Right cardiac atrium (tissue), 5 donors: ENCODE measurements around the gene LRRC4B. TPM values are rescaled to one million over a fixed set of nuclear protein-coding genes. Genes with fewer than 3 reads are reported as not detected.
A peak's percentile ranks its signal among the peaks of the same experiment; 100 is the strongest.

Source experiments
- ATAC-seq, 2 donors: fragments of 200-7000 bp; cut with Tn5 transposase; one replicate each; pipeline versions ENCODE4 v1.8.0 to v1.9.1; 2020; ENCODE audit warnings: moderate library complexity in 2 of 2, mild to moderate bottlenecking in 1 of 2
- DNase-seq, 3 donors: peaks; one replicate each; pipeline ENCODE4 v3.0.0-alpha.2; 2020
- H3K27ac ChIP-seq: one replicate; pipeline ENCODE4 v1.5.1; 2013; ENCODE audit warnings: mild to moderate bottlenecking, low read length, control low read depth, moderate library complexity
- H3K27me3 ChIP-seq: one replicate; pipeline ENCODE4 v1.6.1; 2013; ENCODE audit not compliant: control insufficient read depth, insufficient read depth
- H3K4me1 ChIP-seq: one replicate; pipeline ENCODE4 v1.6.1; 2013; ENCODE audit warnings: low read length; ENCODE audit not compliant: control insufficient read depth, insufficient read depth
- H3K4me3 ChIP-seq: one replicate; pipeline ENCODE4 v1.5.1; 2013; ENCODE audit warnings: low read length, control low read depth
- H3K9me3 ChIP-seq: one replicate; pipeline ENCODE4 v1.6.1; 2013; ENCODE audit warnings: low read length; ENCODE audit not compliant: control insufficient read depth
- WGBS: extraction: QIAGEN DNeasy Blood & Tissue Kit; methylation state at CpG from one replicate; pipeline ENCODE4 v1.1.7; 2013; 5-methylcytosine and 5-hydroxymethylcytosine counted together
- intact Hi-C, 4 donors: fragments of 100-400 bp; cut with DNase I; formaldehyde crosslinking; loops; one replicate each; pipeline versions ENCODE4 v1.11.0 to v1.14.0; 2022 to 2023
- polyA plus RNA-seq: library from polyadenylated mRNA; stranded (reverse); fragments of 200-250 nt; gene quantifications from one replicate; pipeline ENCODE4 v1.2.3, GENCODE V29; 2013
- total RNA-seq, 4 donors: library from RNA; stranded (reverse); fragmentation: NEBNext Ultra II Directional; extraction: Animal tissue kit (Norgen Biotek cat#: 25700); gene quantifications; one replicate each; pipeline ENCODE4 v1.2.1, GENCODE V29; 2021
- donor health status: healthy with polysubstance abuse.
- donor health status: DM: no; HTN: yes; CAD: no.
- donor health status: DM: no; HTN: no; CAD: no.
- donor health status: DM: no; HTN: yes; CAD: no; lungs with severe emphysema.
- donor health status: DM: yes; HTN: yes; CAD: no.

The LRRC4B gene
- total and polyA plus RNA-seq, 5 donors: 1.2 to 3.2 (median 1.8) TPM

DNA sequence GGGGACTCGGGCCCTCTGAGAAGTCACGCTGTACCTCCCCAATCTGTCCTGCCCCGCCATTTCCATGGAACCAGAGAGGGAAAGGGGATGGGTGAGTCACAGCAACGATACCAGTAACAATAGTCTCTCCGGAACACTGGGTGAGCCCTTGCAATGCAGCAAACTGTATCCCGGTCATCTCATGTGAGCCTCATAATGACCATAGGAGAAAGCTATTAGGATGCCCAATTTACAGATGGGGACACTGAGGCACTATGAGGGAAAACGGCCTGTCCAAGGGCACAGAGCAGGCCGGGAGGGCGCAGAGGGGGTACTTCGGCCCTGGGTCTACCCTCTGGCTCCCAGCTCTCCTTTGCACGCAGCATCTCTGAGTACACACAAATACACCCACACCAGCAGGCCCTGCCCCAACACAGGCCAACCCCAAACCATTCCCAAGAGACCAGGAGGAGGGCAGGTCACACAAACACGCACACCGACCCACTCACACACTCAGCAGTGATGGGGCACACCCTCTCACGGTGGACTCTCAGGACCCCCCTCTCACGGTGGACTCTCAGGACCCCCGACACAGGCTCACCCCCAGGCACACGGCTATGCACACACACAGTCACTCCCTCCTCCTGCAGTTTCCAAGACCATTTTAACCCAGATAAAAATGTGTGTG is 18.2 kb downstream of the LRRC4B start:
- intact Hi-C loops: no loop called here
- no peak overlapping the region for H3K27ac ChIP-seq
- H3K9me3 ChIP-seq: no peaks in the 10 kb centered on the region
- ATAC-seq: no peak
- no peak for DNase-seq
- no peak overlapping the region for H3K4me3 ChIP-seq
- WGBS: 75% methylated on average over 17 of the region's 17 CpGs
- H3K27me3 ChIP-seq: no peaks in the 10 kb centered on the region
- H3K4me1 ChIP-seq: no peaks in the 10 kb centered on the region

DNA sequence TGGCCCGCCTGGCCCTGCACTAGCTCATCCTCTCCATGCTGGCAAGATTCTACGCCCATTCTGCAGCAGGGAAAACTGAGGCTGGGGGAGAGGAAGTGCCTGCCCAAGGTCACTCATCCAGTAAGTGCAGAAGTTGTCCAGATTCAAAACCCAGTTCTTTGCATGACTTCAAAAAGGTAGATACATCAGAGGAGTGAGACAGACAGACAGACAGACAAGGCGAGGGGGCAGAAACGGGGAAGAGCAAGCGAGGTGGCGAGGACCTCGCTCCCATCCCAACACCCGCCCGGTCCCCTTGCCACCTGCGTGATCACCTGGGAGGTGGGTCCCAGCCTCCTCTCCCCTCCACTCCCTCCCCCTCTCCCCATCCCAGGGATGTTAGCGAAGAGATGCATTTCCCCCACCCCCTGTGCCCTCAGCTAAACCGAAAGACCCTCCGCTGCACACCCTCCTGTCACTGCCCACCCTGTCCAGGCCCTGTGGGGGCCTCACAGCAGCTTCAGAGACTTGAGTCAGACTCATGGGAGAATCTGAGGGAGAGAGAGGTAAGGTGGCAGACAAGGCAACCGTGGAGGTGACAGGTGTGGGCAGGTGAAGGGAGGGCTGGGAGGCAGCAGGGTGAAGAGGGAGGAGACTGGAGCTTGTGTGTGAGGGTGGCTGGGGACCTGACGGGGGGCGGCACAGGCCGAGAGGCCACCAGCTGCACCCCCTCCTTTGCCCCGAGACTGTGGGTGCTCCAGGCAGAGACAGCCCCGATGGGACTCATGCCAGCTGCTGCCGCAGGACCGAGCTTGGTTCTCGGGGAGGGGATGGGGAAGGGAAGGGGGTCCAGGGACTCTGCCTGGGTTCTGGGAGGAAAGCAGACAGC is 18.9 kb downstream of the LRRC4B start:
- no peaks in the 10 kb centered on the region for H3K4me1 ChIP-seq
- no peaks in the 10 kb centered on the region for H3K27me3 ChIP-seq
- H3K27ac ChIP-seq: no peak overlapping the region
- H3K4me3 ChIP-seq: no peak overlapping the region
- DNase-seq: no peak
- no peak for ATAC-seq
- 85% methylated on average over 22 of the region's 22 CpGs for WGBS
- intact Hi-C loops: no loop called here
- H3K9me3 ChIP-seq: no peaks in the 10 kb centered on the region

DNA sequence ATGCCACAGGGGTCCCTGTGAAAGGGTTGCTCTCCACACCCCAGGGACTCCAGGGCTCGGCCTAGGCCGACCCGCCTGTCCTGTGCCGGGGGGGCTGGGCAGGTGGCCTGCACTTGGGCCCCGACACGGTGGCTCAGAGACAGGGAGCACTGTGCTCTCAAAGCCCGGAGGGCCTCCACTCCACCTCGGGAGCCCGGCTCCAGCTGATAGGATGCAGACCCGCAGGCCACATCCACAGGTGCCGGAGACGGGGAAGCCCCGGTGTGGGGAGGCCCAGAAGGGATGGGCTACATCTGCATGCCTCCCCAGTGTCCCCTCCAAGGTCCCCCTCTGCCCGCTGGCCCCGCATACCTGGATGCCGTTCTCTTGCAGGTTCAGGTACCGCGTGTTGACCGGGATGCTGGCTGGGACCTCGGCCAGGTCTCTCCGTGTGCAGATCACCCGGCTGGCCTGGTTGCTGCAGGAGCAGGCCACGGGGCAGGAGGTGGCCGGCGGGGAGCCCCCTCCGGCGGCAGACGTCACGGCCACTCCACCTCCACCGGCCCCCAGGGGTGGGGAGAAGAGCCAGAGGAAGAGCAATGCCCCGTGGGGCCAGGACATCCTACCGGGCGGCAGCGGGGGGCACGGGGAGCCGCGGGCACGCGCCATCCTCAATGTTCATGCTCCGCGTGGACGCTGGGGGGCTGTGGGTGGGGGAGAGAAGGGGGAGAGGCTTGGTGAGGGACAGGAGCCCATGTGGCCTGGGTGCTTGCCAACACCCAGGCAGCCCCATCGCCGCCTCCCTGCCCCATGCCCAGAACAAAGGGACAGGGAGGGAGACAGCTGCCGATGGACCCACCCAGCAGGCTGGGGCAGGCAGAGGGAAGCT is 19.8 kb downstream of the LRRC4B start:
- H3K27ac ChIP-seq: no peak overlapping the region
- no peak overlapping the region for H3K4me3 ChIP-seq
- ATAC-seq: no peak
- H3K4me1 ChIP-seq: no peaks in the 10 kb centered on the region
- WGBS: 81% methylated on average over 45 of the region's 45 CpGs
- intact Hi-C loops: no loop called here
- H3K9me3 ChIP-seq: no peaks in the 10 kb centered on the region
- no peaks in the 10 kb centered on the region for H3K27me3 ChIP-seq
- DNase-seq: peak in 1 of 3 donors; percentile 13

GRCh38 chr19:50547385-50548190 is 20.6 kb downstream of the LRRC4B start:
- Histone ChIP-seq H3K27me3 (no peaks in the 10 kb centered on the region), H3K27ac (no peak overlapping the region), H3K4me3 (no peak overlapping the region), H3K9me3 (no peaks in the 10 kb centered on the region), H3K4me1 (no peaks in the 10 kb centered on the region)
- ATAC-seq (no peak), DNase-seq (no peak)
- intact Hi-C loops: no loop called here
- 64% methylated on average over 18 of the region's 18 CpGs for WGBS

DNA sequence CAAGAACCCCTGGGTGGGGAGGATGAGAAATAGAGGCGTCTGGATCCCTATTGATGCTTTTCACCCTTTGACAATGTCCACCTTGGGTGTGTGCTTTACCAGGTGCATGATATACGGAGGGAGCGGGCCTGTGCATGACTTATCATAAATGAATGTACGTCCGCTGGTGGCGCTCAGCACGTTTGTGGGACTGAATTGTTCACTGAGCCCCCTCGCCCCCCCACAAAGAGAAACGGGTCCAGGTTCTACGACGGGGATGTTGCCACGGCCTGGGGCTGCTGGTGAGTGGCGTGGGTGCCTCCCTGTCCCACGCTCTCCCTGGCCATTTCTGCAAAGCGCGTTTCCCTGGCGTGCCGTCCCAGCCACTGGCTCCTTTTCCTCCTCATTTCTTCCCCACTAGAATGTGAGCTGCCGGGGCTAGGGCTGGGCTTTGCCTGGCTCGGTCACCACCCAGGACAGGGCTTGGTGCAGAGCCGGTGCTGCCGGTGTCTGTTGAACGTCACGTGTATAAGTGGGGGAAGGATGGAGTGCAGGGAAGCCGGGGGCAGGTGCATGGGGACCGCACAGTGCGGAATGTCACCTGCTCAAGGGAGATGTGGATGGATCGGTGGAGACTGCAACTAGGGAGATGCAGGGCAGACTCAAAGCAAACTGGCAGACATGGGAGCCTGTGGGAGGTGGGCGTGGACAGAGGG is 21.6 kb downstream of the LRRC4B start:
- H3K4me3 ChIP-seq: no peak overlapping the region
- no peaks in the 10 kb centered on the region for H3K4me1 ChIP-seq
- intact Hi-C loops: no loop called here
- no peaks in the 10 kb centered on the region for H3K9me3 ChIP-seq
- no peak overlapping the region for H3K27ac ChIP-seq
- 79% methylated on average over 29 of the region's 29 CpGs for WGBS
- DNase-seq (no peak), ATAC-seq (no peak)
- no peaks in the 10 kb centered on the region for H3K27me3 ChIP-seq

GRCh38 chr19:50542943-50543342 is 25.3 kb downstream of the LRRC4B start:
- no peaks in the 10 kb centered on the region for H3K9me3 ChIP-seq
- H3K27ac ChIP-seq: no peak overlapping the region
- no peaks in the 10 kb centered on the region for H3K4me1 ChIP-seq
- H3K27me3 ChIP-seq: no peaks in the 10 kb centered on the region
- intact Hi-C loops: no loop called here
- ATAC-seq: no peak
- DNase-seq: no peak
- WGBS: 82% methylated on average over 21 of the region's 21 CpGs
- no peak overlapping the region for H3K4me3 ChIP-seq

DNA sequence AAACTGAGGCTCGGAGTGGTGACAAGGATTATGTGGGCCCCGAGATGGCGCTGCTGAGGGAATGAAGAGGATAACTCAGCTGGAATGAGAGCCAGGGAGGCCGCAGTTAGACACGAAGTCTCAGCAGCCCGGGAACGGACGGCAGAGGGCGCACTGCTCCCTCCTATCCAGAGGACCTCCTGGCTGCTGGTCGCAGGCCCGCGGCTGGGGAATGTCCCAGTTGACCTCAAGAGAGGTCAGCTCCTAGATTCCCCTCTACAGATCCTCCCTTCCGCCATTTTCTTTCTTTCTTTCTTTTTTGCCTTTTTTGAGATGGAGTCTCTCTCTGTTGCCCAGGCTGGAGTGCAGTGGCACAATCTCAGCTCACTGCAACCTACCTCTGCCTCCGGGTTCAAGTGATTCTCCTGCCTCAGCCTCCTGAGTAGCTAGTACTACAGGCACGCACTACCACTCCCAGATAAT is 30.4 kb downstream of the LRRC4B start:
- H3K27me3 ChIP-seq: no peaks in the 10 kb centered on the region
- no peaks in the 10 kb centered on the region for H3K4me1 ChIP-seq
- 21% methylated on average over 15 of the region's 15 CpGs for WGBS
- DNase-seq: peak; percentile 82 to 92 (median 89)
- H3K4me3 ChIP-seq: no peak overlapping the region
- H3K27ac ChIP-seq: no peak overlapping the region
- H3K9me3 ChIP-seq: no peaks in the 10 kb centered on the region
- peak; percentile 74 to 85 for ATAC-seq
- intact Hi-C loops: loop anchor here in 3 of 4 donors (5.0 kb wide), 1 partner anchor 245 kb away; no protein-coding TSS in a partner anchor

- Histone ChIP-seq H3K4me1 (no peaks in the 10 kb centered on the region), H3K9me3 (no peaks in the 10 kb centered on the region), H3K4me3 (no peak overlapping the region), H3K27ac (no peak overlapping the region), H3K27me3 (no peaks in the 10 kb centered on the region)
- DNase-seq (no peak), ATAC-seq (peak in 1 of 2 donors; percentile 24)
- WGBS: 85% methylated on average over 18 of the region's 18 CpGs
- intact Hi-C loops: loop anchor here in 3 of 4 donors (5.0 kb wide), 1 partner anchor 245 kb away; no protein-coding TSS in a partner anchor
These were observed 30.9 kb downstream of the LRRC4B start for GRCh38 chr19:50537306-50537685.

DNA sequence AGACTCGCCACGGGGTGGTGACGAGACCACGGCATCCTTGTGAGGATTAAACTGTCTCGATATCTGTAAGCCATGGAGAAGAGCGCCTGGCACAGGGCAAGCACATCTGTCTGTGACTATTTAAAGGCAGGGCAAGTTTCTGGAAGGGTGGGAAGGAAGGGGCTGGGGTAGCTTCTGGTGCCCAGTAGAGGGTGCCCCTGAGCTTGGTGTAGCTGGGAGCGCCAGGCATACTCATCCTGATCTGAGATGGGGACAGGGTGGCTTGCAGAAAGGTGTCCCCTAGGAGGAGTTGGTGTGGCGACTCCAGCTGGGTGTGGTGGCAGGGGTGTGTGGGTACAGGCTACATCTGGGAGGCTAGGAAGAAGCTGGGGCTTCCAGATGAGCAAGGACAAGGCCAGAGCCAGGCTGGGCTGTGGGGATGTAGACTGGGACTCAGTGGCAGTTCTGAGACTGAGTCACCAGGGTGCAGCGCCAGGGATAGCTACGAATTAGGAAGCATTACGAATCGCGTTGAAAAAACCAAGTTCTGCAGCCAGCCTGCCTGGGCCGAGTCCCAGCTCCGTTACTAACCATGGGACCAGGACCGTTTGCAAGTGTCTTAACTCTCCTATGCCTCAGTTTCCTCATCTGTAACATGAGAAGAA is 31.5 kb downstream of the LRRC4B start:
- Histone ChIP-seq H3K4me3 (no peak overlapping the region), H3K27ac (no peak overlapping the region), H3K4me1 (no peaks in the 10 kb centered on the region), H3K9me3 (no peaks in the 10 kb centered on the region), H3K27me3 (no peaks in the 10 kb centered on the region)
- no peak for DNase-seq
- ATAC-seq: no peak
- 92% methylated on average over 16 of the region's 16 CpGs for WGBS
- intact Hi-C loops: loop anchor here in 3 of 4 donors (5.0 kb wide), 1 partner anchor 246 kb away; no protein-coding TSS in a partner anchor
